Activated CD8-positive, alpha-beta memory T cell treated with anti-CD3 and anti-CD28 coated beads, Interleukin-2, amount 10 ng/mL, durations not matched to agents 7 days and 5 days (primary cell): Measurements from ENCODE around the gene PDLIM5. TPM values are rescaled to one million over a fixed set of nuclear protein-coding genes. Genes with fewer than 3 reads are reported as not detected.
"Not testable (repeated sequence)": the region's sequence is repeated elsewhere in the genome, so short reads cannot be mapped to it uniquely, and the experiment has no call there.

Experiments used
- ATAC-seq: fragments of 150-1000 bp; cut with Tn5 transposase; one replicate; pipeline ENCODE4 v1.10.0; 2021; ENCODE audit warnings: moderate library complexity
- CTCF ChIA-PET: fragments of 350-600 bp; sonication (Branson Sonifier 250); formaldehyde crosslinking; loops from one replicate; lab custom pipeline; 2021; ENCODE audit warnings: antibody characterized with exemption; lab: Charles Lee
- DNase-seq: peaks from one replicate; pipeline ENCODE4 v3.0.0-alpha.2; 2020
- H3K27ac Mint-ChIP-seq: one replicate; pipeline ENCODE4 v1.8.0; 2021; ENCODE audit warnings: mild to moderate bottlenecking, mixed read lengths
- H3K27me3 Mint-ChIP-seq: one replicate; pipeline ENCODE4 v1.8.0; 2021; ENCODE audit warnings: mixed read lengths
- H3K36me3 Mint-ChIP-seq: one replicate; pipeline ENCODE4 v1.8.0; 2021; ENCODE audit warnings: mild to moderate bottlenecking, mixed read lengths
- H3K4me1 Mint-ChIP-seq: one replicate; pipeline ENCODE4 v1.8.0; 2021; ENCODE audit warnings: mixed read lengths
- H3K4me3 Mint-ChIP-seq: one replicate; pipeline ENCODE4 v1.8.0; 2021; ENCODE audit warnings: mild to moderate bottlenecking, moderate library complexity, mixed read lengths
- H3K9me3 Mint-ChIP-seq: one replicate; pipeline ENCODE4 v1.8.0; 2022; ENCODE audit warnings: low read depth, mixed read lengths
- total RNA-seq, 2 experiments: library from RNA; stranded (reverse); gene quantifications; one replicate each; pipeline ENCODE4 v1.2.3, GENCODE V29; 2021

The PDLIM5 gene
- total RNA-seq, 2 experiments from 2014 or later, result 21.7 to 21.8 TPM

GRCh38 chr4:94475794-94476193 lies 24.1 kb downstream of the PDLIM5 start:
- H3K4me1 Mint-ChIP-seq, result no peaks in the 10 kb centered on the region
- peaks cover 6% of the 10 kb centered on the region for H3K36me3 Mint-ChIP-seq
- DNase-seq, result no peak
- H3K9me3 Mint-ChIP-seq, result no peaks in the 10 kb centered on the region
- H3K27ac Mint-ChIP-seq, result no peak overlapping the region
- no peaks in the 10 kb centered on the region for H3K27me3 Mint-ChIP-seq
- no peak for ATAC-seq
- no peak overlapping the region for H3K4me3 Mint-ChIP-seq
- CTCF ChIA-PET, result no interaction called here

GRCh38 chr4:94477227-94477626 lies 25.5 kb downstream of the PDLIM5 start:
- Mint-ChIP-seq H3K27ac (no peak overlapping the region), H3K36me3 (peaks cover 4% of the 10 kb centered on the region), H3K27me3 (no peaks in the 10 kb centered on the region), H3K4me3 (no peak overlapping the region), H3K9me3 (no peaks in the 10 kb centered on the region), H3K4me1 (no peaks in the 10 kb centered on the region)
- CTCF ChIA-PET, result no interaction called here
- DNase-seq (no peak), ATAC-seq (no peak)

- H3K36me3 Mint-ChIP-seq, DNase-seq, H3K4me1 Mint-ChIP-seq, CTCF ChIA-PET, H3K27ac Mint-ChIP-seq, ATAC-seq, H3K4me3 Mint-ChIP-seq, H3K9me3 Mint-ChIP-seq, H3K27me3 Mint-ChIP-seq: not testable (repeated sequence)
Measured at GRCh38 chr4:94478805-94479204, 27.1 kb downstream of the PDLIM5 start.

- ATAC-seq (no peak), DNase-seq (no peak)
- Mint-ChIP-seq H3K36me3 (peaks cover 2% of the 10 kb centered on the region), H3K27ac (no peak overlapping the region), H3K4me1 (no peaks in the 10 kb centered on the region), H3K4me3 (no peak overlapping the region), H3K27me3 (no peaks in the 10 kb centered on the region), H3K9me3 (no peaks in the 10 kb centered on the region)
- CTCF ChIA-PET, result no interaction called here
Measured at GRCh38 chr4:94479358-94480141, 27.8 kb downstream of the PDLIM5 start.

- no peaks in the 10 kb centered on the region for H3K9me3 Mint-ChIP-seq
- no peak overlapping the region for H3K4me3 Mint-ChIP-seq
- H3K36me3 Mint-ChIP-seq, result peaks cover 5% of the 10 kb centered on the region
- CTCF ChIA-PET, result no interaction called here
- H3K27me3 Mint-ChIP-seq, result no peaks in the 10 kb centered on the region
- DNase-seq, result no peak
- ATAC-seq, result no peak
- peaks cover 2% of the 10 kb centered on the region for H3K4me1 Mint-ChIP-seq
- H3K27ac Mint-ChIP-seq, result no peak overlapping the region
Measured at GRCh38 chr4:94480362-94480951, 28.7 kb downstream of the PDLIM5 start.

GRCh38 chr4:94483895-94484294 lies 32.2 kb downstream of the PDLIM5 start:
- Mint-ChIP-seq H3K4me1 (peaks cover 2% of the 10 kb centered on the region), H3K9me3 (no peaks in the 10 kb centered on the region), H3K36me3 (peaks cover 3% of the 10 kb centered on the region), H3K4me3 (no peak overlapping the region), H3K27me3 (no peaks in the 10 kb centered on the region), H3K27ac (no peak overlapping the region)
- DNase-seq (no peak), ATAC-seq (no peak)
- CTCF ChIA-PET, result no interaction called here

GRCh38 chr4:94484818-94485217 lies 33.1 kb downstream of the PDLIM5 start:
- peaks cover 3% of the 10 kb centered on the region for H3K36me3 Mint-ChIP-seq
- CTCF ChIA-PET, result no interaction called here
- DNase-seq (no peak), ATAC-seq (no peak)
- no peak overlapping the region for H3K27ac Mint-ChIP-seq
- H3K27me3 Mint-ChIP-seq, result no peaks in the 10 kb centered on the region
- H3K4me3 Mint-ChIP-seq, result no peak overlapping the region
- no peaks in the 10 kb centered on the region for H3K9me3 Mint-ChIP-seq
- H3K4me1 Mint-ChIP-seq, result peaks cover 2% of the 10 kb centered on the region

- Mint-ChIP-seq H3K4me3 (no peak overlapping the region), H3K9me3 (no peaks in the 10 kb centered on the region), H3K27ac (no peak overlapping the region), H3K36me3 (peaks cover 3% of the 10 kb centered on the region), H3K27me3 (no peaks in the 10 kb centered on the region), H3K4me1 (peaks cover 2% of the 10 kb centered on the region)
- no peak for ATAC-seq
- no peak for DNase-seq
- CTCF ChIA-PET, result no interaction called here
Measured at GRCh38 chr4:94486372-94486801, 34.6 kb downstream of the PDLIM5 start.

GRCh38 chr4:94488670-94489069 lies 36.9 kb downstream of the PDLIM5 start:
- Mint-ChIP-seq H3K4me1 (peaks cover 2% of the 10 kb centered on the region), H3K4me3 (no peak overlapping the region), H3K36me3 (peaks cover 3% of the 10 kb centered on the region), H3K27ac (no peak overlapping the region), H3K9me3 (no peaks in the 10 kb centered on the region), H3K27me3 (no peaks in the 10 kb centered on the region)
- ATAC-seq (no peak), DNase-seq (no peak)
- CTCF ChIA-PET, result no interaction called here

GRCh38 chr4:94489098-94489497 lies 37.4 kb downstream of the PDLIM5 start:
- H3K27me3 Mint-ChIP-seq, result no peaks in the 10 kb centered on the region

GRCh38 chr4:94490437-94490836 lies 38.7 kb downstream of the PDLIM5 start:
- no peaks in the 10 kb centered on the region for H3K36me3 Mint-ChIP-seq
- DNase-seq (no peak), ATAC-seq (no peak)
- H3K4me1 Mint-ChIP-seq, result no peaks in the 10 kb centered on the region
- H3K9me3 Mint-ChIP-seq, result no peaks in the 10 kb centered on the region
- H3K4me3 Mint-ChIP-seq, result no peak overlapping the region
- CTCF ChIA-PET, result no interaction called here
- no peak overlapping the region for H3K27ac Mint-ChIP-seq
- no peaks in the 10 kb centered on the region for H3K27me3 Mint-ChIP-seq

More at GRCh38 chr4:94489098-94489497, 37.4 kb downstream of the PDLIM5 start:
- H3K27ac Mint-ChIP-seq, result no peak overlapping the region
- no peaks in the 10 kb centered on the region for H3K9me3 Mint-ChIP-seq
- H3K36me3 Mint-ChIP-seq, result peaks cover 3% of the 10 kb centered on the region
- peaks cover 2% of the 10 kb centered on the region for H3K4me1 Mint-ChIP-seq
- CTCF ChIA-PET, result no interaction called here
- DNase-seq (no peak), ATAC-seq (no peak)
- no peak overlapping the region for H3K4me3 Mint-ChIP-seq

GRCh38 chr4:94491322-94491721 lies 39.6 kb downstream of the PDLIM5 start:
- CTCF ChIA-PET, result no interaction called here
- H3K4me1 Mint-ChIP-seq, result no peaks in the 10 kb centered on the region
- ATAC-seq (no peak), DNase-seq (no peak)
- no peak overlapping the region for H3K27ac Mint-ChIP-seq
- no peaks in the 10 kb centered on the region for H3K9me3 Mint-ChIP-seq
- H3K4me3 Mint-ChIP-seq, result no peak overlapping the region
- no peaks in the 10 kb centered on the region for H3K27me3 Mint-ChIP-seq
- no peaks in the 10 kb centered on the region for H3K36me3 Mint-ChIP-seq

- H3K36me3 Mint-ChIP-seq, result no peaks in the 10 kb centered on the region
- no peaks in the 10 kb centered on the region for H3K9me3 Mint-ChIP-seq
- no peak overlapping the region for H3K4me3 Mint-ChIP-seq
- no peaks in the 10 kb centered on the region for H3K27me3 Mint-ChIP-seq
- ATAC-seq (no peak), DNase-seq (no peak)
- H3K27ac Mint-ChIP-seq, result no peak overlapping the region
- H3K4me1 Mint-ChIP-seq, result no peaks in the 10 kb centered on the region
- CTCF ChIA-PET, result no interaction called here
Measured at GRCh38 chr4:94495408-94495807, 43.7 kb downstream of the PDLIM5 start.

GRCh38 chr4:94497690-94498089 lies 45.9 kb downstream of the PDLIM5 start:
- CTCF ChIA-PET, result interaction anchor here (0.6 kb wide), 1 partner anchor 29 kb away, joined by 3 read pairs; no protein-coding TSS in a partner anchor
- Mint-ChIP-seq H3K4me3 (no peak overlapping the region), H3K36me3 (no peaks in the 10 kb centered on the region), H3K9me3 (no peaks in the 10 kb centered on the region), H3K4me1 (no peaks in the 10 kb centered on the region), H3K27me3 (no peaks in the 10 kb centered on the region), H3K27ac (no peak overlapping the region)
- no peak for ATAC-seq
- no peak for DNase-seq
